ENCODE measurements around the gene ZG16.

ZG16 gene

DNA sequence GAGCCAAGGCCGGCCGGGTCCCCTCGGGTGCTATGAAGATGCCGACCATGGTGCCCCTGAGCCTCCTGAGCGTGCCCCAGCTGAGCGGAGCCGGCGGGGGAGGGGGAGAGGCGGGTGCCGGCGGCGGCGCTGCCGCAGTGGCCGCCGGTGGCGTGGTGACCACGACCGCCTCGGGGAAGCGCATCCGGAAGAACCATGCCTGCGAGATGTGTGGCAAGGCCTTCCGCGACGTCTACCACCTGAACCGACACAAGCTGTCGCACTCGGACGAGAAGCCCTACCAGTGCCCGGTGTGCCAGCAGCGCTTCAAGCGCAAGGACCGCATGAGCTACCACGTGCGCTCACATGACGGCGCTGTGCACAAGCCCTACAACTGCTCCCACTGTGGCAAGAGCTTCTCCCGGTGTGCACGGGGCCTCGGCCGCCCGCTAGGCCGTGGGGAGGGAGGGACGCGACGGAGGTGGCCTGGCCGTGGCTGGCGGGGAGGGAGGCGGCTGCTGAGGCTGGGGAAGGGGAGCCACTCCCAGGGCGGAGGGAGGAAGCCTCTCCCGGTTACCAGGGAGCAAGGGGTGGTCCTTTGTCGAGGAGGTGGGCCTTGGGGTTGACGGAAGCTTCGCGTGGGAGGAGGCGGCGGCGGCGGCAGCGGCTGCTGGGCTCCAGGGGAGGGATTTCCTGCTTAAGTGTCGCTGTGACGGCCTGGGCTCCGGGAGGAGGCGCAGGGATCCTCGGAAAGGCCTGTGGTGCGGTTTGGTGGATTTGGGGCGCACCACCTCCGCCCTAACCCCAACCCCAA lies 29.6 kb downstream of the ZG16 start:
- FAIRE-seq (peak; percentile 50), DNase-seq (ENCODE audit: low spot score) (peak; percentile 83)

DNA sequence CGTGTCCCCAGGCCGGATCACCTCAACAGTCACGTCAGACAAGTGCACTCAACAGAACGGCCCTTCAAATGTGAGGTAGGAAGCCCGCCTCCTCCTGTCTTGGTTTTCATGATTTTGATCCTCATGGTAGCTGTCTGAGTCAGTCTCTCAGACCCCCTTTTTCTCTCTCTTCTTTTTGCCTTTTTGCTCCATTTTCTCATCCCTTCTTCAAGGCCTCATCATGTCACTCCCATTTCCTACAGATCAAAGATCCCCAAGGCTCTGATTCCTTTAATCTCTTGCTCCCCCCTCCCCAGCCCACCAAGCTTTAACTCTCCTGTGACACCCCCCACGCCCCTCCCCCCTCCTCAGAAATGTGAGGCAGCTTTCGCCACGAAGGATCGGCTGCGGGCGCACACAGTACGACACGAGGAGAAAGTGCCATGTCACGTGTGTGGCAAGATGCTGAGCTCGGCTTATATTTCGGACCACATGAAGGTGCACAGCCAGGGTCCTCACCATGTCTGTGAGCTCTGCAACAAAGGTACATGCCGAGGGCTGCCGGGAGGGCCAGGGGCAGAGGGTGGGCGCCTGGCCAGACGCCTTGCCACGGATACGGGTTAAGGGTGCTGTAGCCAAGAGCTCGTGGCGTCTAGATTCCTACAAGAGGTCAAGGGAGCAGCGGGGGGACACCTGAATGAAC lies 30.3 kb downstream of the ZG16 start:
- DNase-seq (ENCODE audit: low spot score), result no peak
- no peak for FAIRE-seq

DNA sequence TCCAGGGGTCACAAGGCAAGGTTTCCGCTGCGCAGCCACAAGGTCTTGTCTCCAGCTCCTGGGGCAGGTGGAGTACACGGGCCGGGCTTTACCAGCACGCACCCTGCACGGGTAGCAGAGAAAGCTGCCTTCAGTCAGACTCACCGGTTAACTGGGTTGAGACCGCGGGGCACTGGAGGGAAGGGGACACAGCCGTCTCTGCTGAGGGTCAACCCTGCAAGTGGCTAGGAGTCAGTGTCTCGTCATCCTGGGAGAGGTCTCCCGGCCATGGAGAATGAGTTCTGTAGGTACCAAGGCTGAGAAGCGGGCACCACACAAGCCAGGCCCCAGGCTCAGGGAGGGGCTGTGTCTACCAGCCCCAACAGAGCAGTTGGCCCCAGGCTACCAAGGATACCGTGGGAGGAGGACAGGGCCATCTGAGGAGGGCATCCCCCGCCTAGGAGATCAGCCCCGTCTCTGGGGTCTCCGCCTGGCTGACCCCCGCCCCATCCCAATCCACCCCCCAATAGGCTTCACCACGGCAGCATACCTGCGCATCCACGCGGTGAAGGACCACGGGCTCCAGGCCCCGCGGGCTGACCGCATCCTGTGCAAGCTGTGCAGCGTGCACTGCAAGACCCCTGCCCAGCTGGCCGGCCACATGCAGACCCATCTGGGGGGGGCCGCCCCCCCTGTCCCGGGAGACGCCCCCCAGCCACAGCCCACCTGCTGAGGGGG lies 31.1 kb downstream of the ZG16 start:
- no peak for FAIRE-seq
- DNase-seq (ENCODE audit: low spot score), result no peak

DNA sequence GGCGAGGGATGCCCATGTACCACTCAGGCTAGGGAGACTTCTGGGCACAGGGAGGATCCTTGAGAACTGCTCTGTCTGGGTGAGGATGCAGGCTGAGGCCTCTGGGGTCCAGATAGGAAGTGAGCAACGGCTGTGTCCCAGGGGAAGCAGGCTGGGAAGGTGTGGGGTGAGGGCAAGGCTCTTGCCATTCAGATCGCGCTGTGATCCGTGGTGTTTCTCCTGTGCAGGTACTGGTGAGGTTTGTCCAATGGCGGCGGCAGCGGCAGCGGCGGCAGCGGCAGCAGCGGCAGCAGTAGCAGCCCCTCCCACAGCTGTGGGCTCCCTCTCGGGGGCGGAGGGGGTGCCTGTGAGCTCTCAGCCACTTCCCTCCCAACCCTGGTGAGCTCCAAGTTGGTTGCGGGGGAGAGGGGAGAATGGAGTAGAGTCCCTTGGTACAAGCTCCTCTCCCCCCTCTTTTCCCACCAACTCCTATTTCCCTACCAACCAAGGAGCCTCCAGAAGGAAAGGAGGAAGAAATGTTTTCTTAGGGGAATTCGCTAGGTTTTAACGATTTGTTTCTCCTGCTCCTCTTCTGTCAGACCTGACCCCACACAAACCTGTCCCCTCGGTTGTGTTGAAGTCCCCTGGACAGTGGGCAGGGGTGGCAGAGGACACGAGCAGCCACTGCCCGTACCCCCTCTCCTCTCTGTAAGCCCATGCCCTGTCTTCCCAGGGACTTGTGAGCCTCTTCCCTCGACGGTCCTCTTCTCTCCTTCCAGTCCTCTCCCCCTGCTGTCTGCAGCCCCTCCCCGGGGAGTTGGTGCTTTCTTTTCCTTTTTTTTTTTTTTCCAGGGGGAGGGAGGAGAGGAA lies 32.0 kb downstream of the ZG16 start:
- DNase-seq (ENCODE audit: low spot score), result no peak
- FAIRE-seq, result no peak

DNA sequence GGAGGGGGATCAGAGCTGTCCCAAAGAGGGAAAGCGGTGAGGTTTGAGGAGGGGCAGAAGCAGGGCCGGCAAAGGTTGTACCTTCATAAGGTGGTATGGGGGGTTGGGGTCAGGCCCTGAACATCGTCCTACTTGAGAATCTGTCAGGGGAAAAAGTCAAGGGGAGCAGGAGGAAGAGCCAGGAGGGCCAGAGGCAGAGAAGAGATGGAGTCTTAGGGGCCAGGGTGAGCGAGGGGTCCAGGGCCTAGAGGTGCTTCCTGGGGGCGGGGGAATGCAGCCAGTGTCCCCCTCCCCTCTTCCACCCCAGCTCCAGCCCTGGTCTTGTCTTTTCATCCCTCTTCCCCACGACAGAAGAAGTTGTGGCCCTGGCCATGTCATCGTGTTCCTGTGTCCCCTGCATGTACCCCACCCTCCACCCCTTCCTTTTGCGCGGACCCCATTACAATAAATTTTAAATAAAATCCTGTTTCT lies 32.7 kb downstream of the ZG16 start:
- DNase-seq (ENCODE audit: low spot score) (no peak), FAIRE-seq (no peak)

DNA sequence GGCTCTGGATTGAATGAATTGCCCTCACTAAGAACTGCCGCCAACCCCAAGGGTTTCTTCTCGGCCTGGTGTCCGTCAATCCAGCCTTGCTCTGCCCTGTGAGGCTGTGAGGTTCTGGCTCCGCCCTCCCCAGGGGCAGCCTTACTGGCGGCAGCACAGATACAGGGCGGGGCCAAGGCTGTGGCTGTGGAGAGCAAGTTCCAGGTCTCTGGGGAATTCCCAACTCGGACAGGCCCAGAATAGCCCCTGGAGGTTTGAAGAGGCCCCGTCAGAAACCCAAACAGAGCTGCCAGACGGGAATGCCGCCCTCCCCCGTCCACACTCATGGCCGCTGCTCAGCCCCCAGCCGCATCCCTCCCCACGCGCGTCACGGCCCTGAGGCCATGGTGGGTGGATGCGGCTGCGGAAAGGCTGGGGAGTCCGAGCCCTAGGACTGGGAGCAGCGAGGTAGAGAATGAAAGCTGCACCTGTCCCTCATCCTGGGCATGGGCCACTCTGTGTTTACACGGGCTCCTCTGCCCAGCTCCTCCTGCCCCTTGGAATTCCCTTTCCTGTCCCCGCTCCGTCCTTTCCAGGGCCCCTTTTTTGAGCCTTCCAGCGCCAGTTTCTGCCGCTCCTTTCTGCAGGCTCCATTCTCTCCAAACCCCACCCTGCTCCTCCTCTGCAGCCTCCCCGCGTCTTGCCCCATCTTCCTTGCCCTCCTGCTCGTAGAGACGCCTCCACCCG lies 33.3 kb downstream of the ZG16 start:
- DNase-seq (ENCODE audit: low spot score), result peak; percentile 93
- FAIRE-seq, result peak; percentile 94

DNA sequence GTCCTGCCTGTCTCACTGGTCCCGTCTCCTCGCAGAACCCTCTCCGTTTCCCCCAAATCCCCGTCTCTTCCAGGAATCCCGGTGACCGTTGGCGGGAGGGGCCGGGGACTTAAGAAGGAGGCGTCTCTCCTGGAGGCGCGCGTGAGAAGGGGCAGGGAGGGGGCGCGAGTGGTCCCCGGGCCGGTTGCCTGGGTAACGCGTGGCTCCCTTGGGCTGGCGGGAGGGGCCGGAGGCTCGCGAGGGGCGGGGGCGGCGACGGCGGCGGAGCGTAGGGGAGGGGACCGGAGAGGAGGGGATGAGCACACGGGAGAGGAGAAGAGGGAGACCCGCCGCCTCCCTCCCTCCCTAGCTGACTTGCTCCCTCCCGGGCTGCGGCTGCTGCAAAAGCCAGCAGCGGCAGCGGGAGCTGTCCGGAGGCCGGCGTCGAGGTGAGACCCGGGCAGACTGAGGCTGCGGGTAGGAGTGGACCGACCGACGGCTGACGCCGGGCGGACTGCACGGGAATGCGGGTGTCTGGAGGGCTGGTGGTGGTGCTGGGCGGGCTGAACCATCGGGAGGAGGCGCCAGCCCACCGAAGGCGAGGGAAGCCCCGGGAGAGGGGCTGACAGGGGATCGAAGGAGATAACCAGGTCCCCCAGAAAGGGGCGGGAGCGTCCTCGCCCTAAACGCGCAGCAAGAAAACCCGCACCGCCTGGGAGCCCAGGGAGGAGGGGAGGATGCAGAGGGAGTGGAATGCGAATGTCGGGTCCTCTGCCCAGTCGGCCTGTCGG lies 34.0 kb downstream of the ZG16 start, which contains the start of gene PRRT2:
PRRT2 (plus strand) TSS at position 298 of the 770 bp plus-strand sequence. CDS start 862 bp downstream, outside the sequence.
- DNase-seq (ENCODE audit: low spot score), result peak; percentile 25
- no peak for FAIRE-seq

DNA sequence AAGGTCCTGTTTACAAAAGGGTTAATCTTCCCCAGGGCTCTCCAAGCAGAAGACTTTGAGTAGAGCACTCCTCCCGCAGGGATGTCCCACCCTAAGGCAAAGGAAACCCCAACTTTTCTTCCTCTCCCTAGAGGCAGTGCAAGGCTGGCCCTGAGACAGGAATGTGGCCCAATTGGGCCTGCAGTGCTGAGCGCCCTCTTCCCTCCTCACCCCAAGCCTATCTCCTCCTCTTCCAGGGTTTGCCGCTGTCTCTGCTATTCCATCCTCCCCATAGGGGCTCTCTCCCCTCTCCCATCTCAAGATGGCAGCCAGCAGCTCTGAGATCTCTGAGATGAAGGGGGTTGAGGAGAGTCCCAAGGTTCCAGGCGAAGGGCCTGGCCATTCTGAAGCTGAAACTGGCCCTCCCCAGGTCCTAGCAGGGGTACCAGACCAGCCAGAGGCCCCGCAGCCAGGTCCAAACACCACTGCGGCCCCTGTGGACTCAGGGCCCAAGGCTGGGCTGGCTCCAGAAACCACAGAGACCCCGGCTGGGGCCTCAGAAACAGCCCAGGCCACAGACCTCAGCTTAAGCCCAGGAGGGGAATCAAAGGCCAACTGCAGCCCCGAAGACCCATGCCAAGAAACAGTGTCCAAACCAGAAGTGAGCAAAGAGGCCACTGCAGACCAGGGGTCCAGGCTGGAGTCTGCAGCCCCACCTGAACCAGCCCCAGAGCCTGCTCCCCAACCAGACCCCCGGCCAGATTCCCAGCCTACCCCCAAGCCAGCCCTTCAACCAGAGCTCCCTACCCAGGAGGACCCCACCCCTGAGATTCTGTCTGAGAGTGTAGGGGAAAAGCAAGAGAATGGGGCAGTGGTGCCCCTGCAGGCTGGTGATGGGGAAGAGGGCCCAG lies 34.9 kb downstream of the ZG16 start:
- no peak for FAIRE-seq

DNA sequence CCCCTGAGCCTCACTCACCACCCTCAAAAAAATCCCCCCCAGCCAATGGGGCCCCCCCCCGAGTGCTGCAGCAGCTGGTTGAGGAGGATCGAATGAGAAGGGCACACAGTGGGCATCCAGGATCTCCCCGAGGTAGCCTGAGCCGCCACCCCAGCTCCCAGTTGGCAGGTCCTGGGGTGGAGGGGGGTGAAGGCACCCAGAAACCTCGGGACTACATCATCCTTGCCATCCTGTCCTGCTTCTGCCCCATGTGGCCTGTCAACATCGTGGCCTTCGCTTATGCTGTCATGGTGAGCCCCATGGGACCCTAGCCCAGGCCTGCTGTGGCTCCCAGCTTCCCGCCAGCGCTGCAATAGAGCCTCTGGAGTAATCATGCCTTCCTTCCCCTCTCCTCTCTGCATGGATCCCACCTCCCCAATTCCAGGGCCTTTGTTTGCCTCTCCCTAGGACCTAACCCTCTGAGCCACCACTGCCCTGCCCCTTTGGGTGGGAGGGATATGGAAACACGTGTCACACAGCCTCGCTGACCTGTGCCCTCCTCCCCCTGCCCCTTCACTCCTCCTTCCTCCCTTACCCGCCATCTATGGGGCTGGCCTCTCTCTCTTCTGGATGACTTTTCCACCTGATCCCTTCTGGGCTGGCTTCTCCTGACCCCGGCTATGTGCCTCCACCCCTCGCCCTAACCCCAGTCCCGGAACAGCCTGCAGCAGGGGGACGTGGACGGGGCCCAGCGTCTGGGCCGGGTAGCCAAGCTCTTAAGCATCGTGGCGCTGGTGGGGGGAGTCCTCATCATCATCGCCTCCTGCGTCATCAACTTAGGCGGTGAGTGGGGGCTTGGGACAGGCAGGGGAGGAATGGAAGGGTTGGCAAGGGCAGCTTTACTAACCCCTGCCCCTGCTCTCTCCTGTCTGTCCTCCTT lies 35.8 kb downstream of the ZG16 start:
- FAIRE-seq, result no peak
- DNase-seq (ENCODE audit: low spot score), result no peak

More for the DNA sequence above, 34.9 kb downstream of the ZG16 start:
- no peak for DNase-seq (ENCODE audit: low spot score)

DNA sequence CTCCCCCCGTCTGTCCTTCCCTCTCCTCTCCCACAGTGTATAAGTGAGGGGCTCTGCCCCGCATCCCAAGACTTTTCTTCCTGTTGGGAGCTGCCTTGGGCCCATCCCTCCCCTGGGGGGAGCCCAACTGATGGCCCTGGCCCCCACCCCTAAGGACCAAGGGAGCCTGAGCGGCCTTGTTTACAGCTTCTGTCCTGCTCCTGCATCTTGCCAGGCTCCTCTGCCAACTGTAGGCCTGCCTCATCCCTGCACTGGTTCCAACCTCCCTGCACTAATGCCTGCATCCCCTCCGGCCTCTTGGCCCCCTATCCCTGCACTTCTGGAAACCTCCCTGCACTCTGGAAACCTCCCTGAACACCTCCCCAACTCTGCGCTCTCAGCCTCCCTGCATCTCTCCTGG lies 36.5 kb downstream of the ZG16 start:
- DNase-seq (ENCODE audit: low spot score) (no peak), FAIRE-seq (no peak)

DNA sequence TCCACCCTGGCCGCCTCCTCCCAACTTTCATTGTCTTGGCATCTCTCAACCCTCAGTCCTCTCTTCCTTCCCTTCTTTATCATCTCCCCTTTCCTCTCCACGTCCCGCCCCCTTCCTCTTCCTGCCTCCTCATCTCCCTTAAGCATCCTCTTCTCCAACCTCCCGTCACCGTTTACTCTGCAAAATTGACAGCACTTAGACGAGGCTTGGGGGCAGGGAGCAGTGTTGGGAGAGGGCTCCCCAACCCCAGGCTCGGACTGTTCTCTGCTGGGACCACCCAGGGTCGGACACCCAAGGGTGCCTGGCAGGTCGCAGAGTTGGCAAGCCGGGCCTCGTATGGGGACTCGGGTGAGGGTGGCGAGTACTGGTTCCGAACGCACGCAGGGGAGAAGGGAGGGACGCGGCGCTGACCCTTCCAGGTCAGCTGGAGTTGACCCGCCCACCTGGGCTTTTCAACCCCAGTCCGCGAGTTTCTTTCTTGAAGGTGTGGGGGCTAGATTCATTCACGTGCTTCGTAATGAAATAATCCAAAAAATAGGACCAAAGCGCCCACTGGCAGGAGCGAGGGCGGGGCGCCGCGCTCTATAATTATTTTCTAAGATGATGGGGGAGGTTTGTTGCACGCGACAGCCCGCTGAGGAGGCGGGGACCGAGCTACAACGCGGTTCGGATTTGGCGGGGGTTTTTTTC lies 37.1 kb downstream of the ZG16 start:
- DNase-seq (ENCODE audit: low spot score) (no peak), FAIRE-seq (no peak)

DNA sequence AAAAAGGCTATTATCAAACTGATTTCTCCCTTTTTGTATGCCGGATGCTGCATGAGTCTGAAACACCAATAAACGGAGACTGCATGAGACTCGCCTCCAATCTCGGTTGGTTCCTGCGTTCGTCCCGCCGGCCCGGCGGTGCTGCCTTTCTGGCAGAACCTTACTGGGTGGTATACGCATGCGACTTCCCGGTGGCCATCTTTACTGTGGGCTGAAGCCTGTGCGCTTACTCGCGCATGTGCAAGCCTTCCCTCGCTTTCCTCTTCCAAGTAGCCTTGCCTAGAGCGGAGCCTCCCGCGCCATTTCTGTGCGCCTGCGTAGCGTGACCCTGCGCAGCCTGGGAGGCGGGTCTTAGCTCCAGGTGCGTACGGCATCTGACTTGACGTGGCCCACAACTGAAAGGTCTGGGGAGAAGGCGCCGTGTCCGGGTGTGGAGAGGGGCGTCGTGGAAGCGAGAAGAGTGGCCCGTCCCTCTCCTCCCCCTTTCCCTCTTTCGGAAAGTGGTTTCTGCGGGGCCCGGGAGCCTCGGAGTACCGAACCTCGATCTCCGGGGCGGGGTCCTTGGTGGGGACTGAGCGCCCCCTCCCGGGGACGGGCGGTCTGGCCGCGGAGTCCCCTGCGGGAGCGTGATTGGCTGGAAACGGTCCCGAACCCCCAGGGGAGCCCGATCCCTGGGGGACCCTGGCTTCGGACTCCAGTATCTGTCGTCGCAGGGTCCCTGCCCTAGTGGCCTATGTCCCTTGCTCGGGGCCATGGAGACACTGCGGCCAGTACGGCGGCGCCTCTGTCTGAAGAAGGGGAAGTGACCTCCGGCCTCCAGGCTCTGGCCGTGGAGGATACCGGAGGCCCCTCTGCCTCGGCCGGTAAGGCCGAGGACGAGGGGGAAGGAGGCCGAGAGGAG lies 38.0 kb downstream of the ZG16 start, which contains the start of gene PAGR1:
PAGR1 (plus strand) TSS at position 360 of the 901 bp plus-strand sequence; CDS start at position 734, 374 bp downstream.
- FAIRE-seq (peak; percentile 68), DNase-seq (ENCODE audit: low spot score) (peak; percentile 96)

DNA sequence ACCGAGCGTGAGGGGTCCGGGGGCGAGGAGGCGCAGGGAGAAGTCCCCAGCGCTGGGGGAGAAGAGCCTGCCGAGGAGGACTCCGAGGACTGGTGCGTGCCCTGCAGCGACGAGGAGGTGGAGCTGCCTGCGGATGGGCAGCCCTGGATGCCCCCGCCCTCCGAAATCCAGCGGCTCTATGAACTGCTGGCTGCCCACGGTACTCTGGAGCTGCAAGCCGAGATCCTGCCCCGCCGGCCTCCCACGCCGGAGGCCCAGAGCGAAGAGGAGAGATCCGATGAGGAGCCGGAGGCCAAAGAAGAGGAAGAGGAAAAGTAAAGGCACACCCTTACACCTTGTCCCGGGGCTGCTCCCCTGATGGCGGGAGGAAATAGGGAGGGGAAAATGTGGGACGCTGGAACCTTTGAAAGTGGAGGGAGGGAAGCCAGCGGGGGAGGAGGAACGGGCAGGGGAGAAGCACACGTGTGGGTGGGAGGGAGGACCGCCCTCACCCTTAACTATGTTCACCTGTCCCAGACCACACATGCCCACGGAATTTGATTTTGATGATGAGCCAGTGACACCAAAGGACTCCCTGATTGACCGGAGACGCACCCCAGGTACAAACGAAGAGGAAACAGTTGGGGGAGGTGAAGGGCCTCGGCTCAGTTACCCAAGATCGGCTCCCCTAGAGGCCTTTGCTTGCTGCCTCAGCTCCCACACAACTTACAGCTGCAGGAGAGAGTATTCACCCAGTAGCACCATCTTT lies 38.8 kb downstream of the ZG16 start:
- DNase-seq (ENCODE audit: low spot score), result peak; percentile 63
- no peak for FAIRE-seq

DNA sequence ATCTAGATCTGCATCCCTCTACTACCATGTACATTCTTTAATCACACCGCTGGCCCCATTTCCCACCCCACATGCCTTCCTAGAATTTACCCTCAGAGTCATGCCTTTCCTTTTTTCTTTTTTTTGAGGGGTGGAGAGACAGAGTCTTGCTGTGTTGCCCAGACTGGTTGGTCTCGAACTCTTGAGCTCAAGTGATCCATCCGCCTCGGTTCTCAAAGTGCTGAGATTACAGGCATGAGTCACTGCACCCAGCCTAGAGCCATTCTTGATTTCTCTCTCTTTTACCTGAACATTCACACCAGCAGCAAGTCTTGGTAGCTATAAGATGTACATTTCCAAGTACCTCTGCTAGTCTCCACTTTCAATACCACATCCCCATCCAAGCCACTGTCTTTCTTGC lies 40.0 kb downstream of the ZG16 start:
- FAIRE-seq, result no peak
- DNase-seq (ENCODE audit: low spot score), result no peak

DNA sequence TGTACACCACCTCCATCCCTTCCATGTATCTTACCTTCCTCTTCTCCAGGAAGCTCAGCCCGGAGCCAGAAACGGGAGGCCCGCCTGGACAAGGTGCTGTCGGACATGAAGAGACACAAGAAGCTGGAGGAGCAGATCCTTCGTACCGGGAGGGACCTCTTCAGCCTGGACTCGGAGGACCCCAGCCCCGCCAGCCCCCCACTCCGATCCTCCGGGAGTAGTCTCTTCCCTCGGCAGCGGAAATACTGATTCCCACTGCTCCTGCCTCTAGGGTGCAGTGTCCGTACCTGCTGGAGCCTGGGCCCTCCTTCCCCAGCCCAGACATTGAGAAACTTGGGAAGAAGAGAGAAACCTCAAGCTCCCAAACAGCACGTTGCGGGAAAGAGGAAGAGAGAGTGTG lies 41.5 kb downstream of the ZG16 start:
- no peak for FAIRE-seq
- no peak for DNase-seq (ENCODE audit: low spot score)

Measured in RCC 7860 (cell line).